Gastrocnemius medialis (tissue), 4 donors: ENCODE measurements around the gene TMEM132D. TPM values are rescaled to one million over a fixed set of nuclear protein-coding genes. Genes with fewer than 3 reads are reported as not detected.

Experiments used
- ATAC-seq, 2 donors: fragments of 150-250 bp; one replicate each; pipeline ENCODE4 v1.9.1; 2016
- DNase-seq, 2 donors: peaks; one replicate each; pipeline ENCODE4 v3.0.0-alpha.2; 2019
- H3K27ac ChIP-seq, 4 donors: fragments of 200-600 bp; sonication (generic); 1 replicate in 1 of 4; 2 replicates in 3 of 4; pipeline ENCODE4 v1.5.1; 2016 to 2018; ENCODE audit warnings: mild to moderate bottlenecking in 2 of 4, moderate library complexity in 1 of 4
- H3K27me3 ChIP-seq, 3 donors: fragments of 200-600 bp; sonication (generic) in 2 of 3; 1 replicate in 1 of 3; 2 replicates in 2 of 3; pipeline versions ENCODE4 v1.5.1 to v1.6.0; 2016 to 2019; ENCODE audit warnings: mild to moderate bottlenecking in 1 of 3, moderate library complexity in 1 of 3
- H3K36me3 ChIP-seq, 2 donors: fragments of 200-600 bp; sonication (generic) in 1 of 2; one replicate each; pipeline ENCODE4 v1.5.1; 2017 to 2018
- H3K4me1 ChIP-seq, 2 donors: fragments of 200-600 bp; sonication (generic) in 1 of 2; one replicate each; pipeline ENCODE4 v1.5.1; 2016 to 2017; ENCODE audit warnings: mild to moderate bottlenecking in 2 of 2
- H3K4me3 ChIP-seq, 4 donors: fragments of 200-600 bp; sonication (generic) in 3 of 4; 1 replicate in 1 of 4; 2 replicates in 3 of 4; pipeline ENCODE4 v1.5.1; 2016 to 2019; ENCODE audit warnings: mild to moderate bottlenecking in 2 of 4
- H3K9me3 ChIP-seq, 3 donors: fragments of 200-600 bp; sonication (generic) in 2 of 3; 1 replicate in 1 of 3; 2 replicates in 2 of 3; pipeline ENCODE4 v1.5.1; 2016 to 2019
- CTCF ChIP-seq, 5 experiments: fragments of 450-650 bp in 3 of 5; fragments of 200-600 bp in 2 of 5; sonication (generic) in 2 of 5; IDR thresholded peaks in 4 of 5; conservative IDR thresholded peaks in 1 of 5; 1 replicate in 4 of 5; 2 replicates in 1 of 5; pipeline ENCODE4 v1.5.1; 2016 to 2019; ENCODE audit warnings: antibody characterized with exemption in 5 of 5, mild to moderate bottlenecking in 3 of 5, moderate library complexity in 3 of 5
- POLR2A ChIP-seq, 2 donors: fragments of 450-650 bp; IDR thresholded peaks; one replicate each; pipeline ENCODE4 v1.6.1; 2017; ENCODE audit warnings: antibody characterized with exemption in 2 of 2, mild to moderate bottlenecking in 2 of 2, moderate library complexity in 2 of 2
- in situ Hi-C, 4 donors: fragments of 200-750 bp; cut with MboI; loops; one replicate each; pipeline versions ENCODE4 v1.15.0 to v1.8.0; 2017; ENCODE audit warnings: low sequenced_read_pairs in 4 of 4
- intact Hi-C: fragments of 100-400 bp; cut with DNase I; formaldehyde crosslinking; loops from one replicate; pipeline ENCODE4 v1.15.1; 2023; ENCODE audit warnings: low total_unique reads
- total RNA-seq, 4 donors: library from RNA; depleted of rRNA; stranded (reverse); fragments of >200 nt; gene quantifications; one replicate each; pipeline versions ENCODE4 v1.1.0 to v1.2.3, GENCODE V29; 2016

Gene TMEM132D
- total RNA-seq, result not detected

DNA sequence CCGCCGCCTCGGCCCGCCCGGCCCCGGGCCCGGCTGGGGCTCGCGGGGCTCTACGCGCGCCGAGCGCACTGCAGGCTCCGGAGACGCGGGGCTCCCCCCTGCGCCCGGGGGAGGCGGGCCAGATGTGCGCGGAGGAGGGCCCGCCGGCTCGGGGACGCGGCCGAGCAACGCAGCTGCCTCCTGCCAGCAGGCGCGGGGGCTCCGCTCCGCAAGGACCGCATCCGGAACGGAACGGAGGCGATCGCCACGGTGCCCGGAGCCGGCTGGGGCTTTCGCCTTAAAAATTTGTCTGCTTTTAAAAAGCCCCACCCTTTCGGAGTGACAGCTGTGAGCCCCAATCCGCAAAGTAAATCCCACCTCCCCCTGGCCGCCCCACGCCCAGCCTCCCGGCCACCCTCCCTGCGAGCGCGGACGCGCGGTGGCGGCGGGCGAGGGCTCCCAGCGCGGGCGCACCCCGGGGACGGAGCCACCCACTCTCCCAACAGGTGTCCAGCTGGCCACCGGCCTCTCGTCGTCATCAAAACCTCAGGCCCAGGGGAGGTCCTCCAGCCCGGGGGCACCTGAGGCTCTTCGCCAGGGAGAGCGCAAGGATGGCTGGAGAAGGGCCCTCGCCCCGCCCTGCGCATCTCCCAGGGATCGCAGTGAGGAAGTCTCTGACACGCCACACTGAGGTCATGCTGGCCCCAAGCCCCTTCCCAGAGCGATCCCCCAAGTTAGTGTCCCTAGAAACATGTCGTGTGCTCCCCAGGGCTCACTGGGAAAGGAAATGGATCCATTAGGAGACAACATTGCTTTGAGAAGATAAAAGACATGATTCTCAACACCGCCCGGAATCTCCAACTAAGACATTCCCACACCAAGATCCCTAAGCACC lies at the start of gene TMEM132D:
Gene TMEM132D, minus strand, starts transcription at position 70 of the 874 bp plus-strand sequence.
- H3K27ac ChIP-seq, result no peak within 1 kb of the TSS
- no peaks in the 10 kb centered on the region for H3K4me1 ChIP-seq
- no peak for ATAC-seq
- TF ChIP-seq CTCF (IDR thresholded peaks at IDR 0.05 in 4 of 5, conservative IDR thresholded peaks at IDR 0.05 in 1 of 5) (no peak), POLR2A (IDR thresholded peaks at IDR 0.05) (no peak)
- no peaks in the 10 kb centered on the region for H3K36me3 ChIP-seq
- H3K9me3 ChIP-seq, result no peaks in the 10 kb centered on the region
- intact Hi-C loops, result no loop called here
- H3K27me3 ChIP-seq, result peaks cover 8 to 16% (median 9%) of the 10 kb centered on the region in 3 donors
- in situ Hi-C loops, result loop anchor here in 1 of 4 donors (25.0 kb wide), 1 partner anchor 1642 kb away; the partner anchor contains the start of gene TMEM132C
- DNase-seq, result no peak
- H3K4me3 ChIP-seq, result no peak within 1 kb of the TSS

GRCh38 chr12:129949651-129950050 lies 45.8 kb upstream of the TMEM132D start:
- Histone ChIP-seq H3K4me3 (no peak overlapping the region), H3K4me1 (no peaks in the 10 kb centered on the region), H3K27ac (no peak overlapping the region), H3K9me3 (no peaks in the 10 kb centered on the region), H3K27me3 (no peaks in the 10 kb centered on the region), H3K36me3 (no peaks in the 10 kb centered on the region)
- TF ChIP-seq CTCF (IDR thresholded peaks at IDR 0.05 in 4 of 5, conservative IDR thresholded peaks at IDR 0.05 in 1 of 5) (no peak), POLR2A (IDR thresholded peaks at IDR 0.05) (no peak)
- DNase-seq (no peak), ATAC-seq (no peak)
- intact Hi-C loops (no loop called here), in situ Hi-C loops (no loop called here)

DNA sequence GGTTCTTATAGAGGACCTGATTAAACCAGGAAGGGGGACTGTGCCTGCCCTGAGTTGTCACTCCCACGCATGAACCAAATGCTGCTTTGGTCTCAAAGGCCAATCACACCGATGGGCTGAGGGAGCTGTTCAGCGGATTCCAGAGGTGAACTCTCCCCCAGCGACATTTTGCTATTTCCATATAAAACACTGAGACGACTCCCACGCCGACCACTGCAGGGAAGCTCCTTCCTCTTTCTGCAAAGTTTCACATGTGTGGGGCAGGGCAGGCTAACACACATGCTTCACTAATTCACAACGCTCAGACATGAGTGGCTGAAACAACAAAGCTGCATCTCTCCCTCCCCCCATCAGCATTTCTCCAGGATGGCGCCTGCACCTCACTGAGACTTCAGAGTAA lies 37.8 kb upstream of the TMEM132D start:
- ATAC-seq (no peak), DNase-seq (no peak)
- Histone ChIP-seq H3K27ac (no peak overlapping the region), H3K9me3 (no peaks in the 10 kb centered on the region), H3K4me1 (no peaks in the 10 kb centered on the region), H3K27me3 (no peaks in the 10 kb centered on the region), H3K4me3 (no peak overlapping the region), H3K36me3 (no peaks in the 10 kb centered on the region)
- intact Hi-C loops, result no loop called here
- in situ Hi-C loops, result no loop called here
- no peak for TF ChIP-seq POLR2A (IDR thresholded peaks at IDR 0.05)
- no peak for TF ChIP-seq CTCF (IDR thresholded peaks at IDR 0.05 in 4 of 5, conservative IDR thresholded peaks at IDR 0.05 in 1 of 5)

DNA sequence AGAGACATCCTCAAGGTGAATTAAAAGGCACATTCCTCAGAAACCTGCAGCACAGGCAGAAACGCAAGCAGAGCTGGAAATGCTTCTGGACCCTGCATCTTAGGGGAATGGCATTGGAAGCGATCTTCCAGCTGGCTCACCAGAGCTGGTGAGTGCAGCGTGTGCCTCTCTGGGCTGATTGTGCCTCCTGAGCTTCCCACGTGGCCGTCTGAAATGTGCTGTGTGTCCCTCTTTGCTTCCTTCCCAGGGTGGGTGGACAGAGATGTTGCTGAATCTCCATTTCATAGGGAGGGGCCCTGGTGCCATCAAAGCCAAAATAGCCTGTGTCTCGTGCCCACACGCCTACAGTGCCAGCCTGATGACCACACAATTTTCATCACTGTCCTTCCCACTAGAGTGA lies 34.3 kb upstream of the TMEM132D start:
- intact Hi-C loops, result no loop called here
- in situ Hi-C loops, result no loop called here
- no peak overlapping the region for H3K4me3 ChIP-seq

More for the DNA sequence above, 34.3 kb upstream of the TMEM132D start:
- Histone ChIP-seq H3K9me3 (no peaks in the 10 kb centered on the region), H3K4me1 (no peaks in the 10 kb centered on the region), H3K27me3 (no peaks in the 10 kb centered on the region), H3K27ac (no peak overlapping the region), H3K36me3 (no peaks in the 10 kb centered on the region)
- DNase-seq (no peak), ATAC-seq (no peak)
- no peak for TF ChIP-seq POLR2A (IDR thresholded peaks at IDR 0.05)
- TF ChIP-seq CTCF (IDR thresholded peaks at IDR 0.05 in 4 of 5, conservative IDR thresholded peaks at IDR 0.05 in 1 of 5), result no peak
